Measurements from ENCODE around the gene ZBTB39. TPM values are rescaled to one million over a fixed set of nuclear protein-coding genes. Genes with fewer than 3 reads are reported as not detected.

The ZBTB39 gene
- total RNA-seq, 1 donor from 2014 or later = 20.8 TPM

GRCh38 chr12:56999456-56999855, 6.9 kb downstream of the ZBTB39 start:
- Mint-ChIP-seq H3K9me3 (ENCODE audit: low read depth) (no peaks in the 10 kb centered on the region), H3K36me3 (ENCODE audit: insufficient read depth) (peaks cover 25% of the 10 kb centered on the region), H3K4me3 (ENCODE audit: low read depth) (no peak overlapping the region), H3K4me1 (ENCODE audit: low read depth) (peaks cover 10% of the 10 kb centered on the region), H3K27me3 (no peaks in the 10 kb centered on the region), H3K27ac (no peak overlapping the region)
- no peak for TF ChIP-seq CTCF (IDR thresholded peaks at IDR 0.05; ENCODE audit: unreplicated experiment)
- no peak for DNase-seq (ENCODE audit: low spot score, unreplicated experiment)

GRCh38 chr12:56998981-56999380, 7.4 kb downstream of the ZBTB39 start:
- Mint-ChIP-seq H3K4me3 (ENCODE audit: low read depth) (no peak overlapping the region), H3K27me3 (no peaks in the 10 kb centered on the region)

GRCh38 chr12:56998316-56998715, 8.0 kb downstream of the ZBTB39 start:
- no peaks in the 10 kb centered on the region for H3K9me3 Mint-ChIP-seq (ENCODE audit: low read depth)
- no peaks in the 10 kb centered on the region for H3K27me3 Mint-ChIP-seq
- peaks cover 15% of the 10 kb centered on the region for H3K36me3 Mint-ChIP-seq (ENCODE audit: insufficient read depth)
- TF ChIP-seq CTCF (IDR thresholded peaks at IDR 0.05; ENCODE audit: unreplicated experiment) = no peak
- H3K4me3 Mint-ChIP-seq (ENCODE audit: low read depth) = no peak overlapping the region
- no peak for DNase-seq (ENCODE audit: low spot score, unreplicated experiment)
- peaks cover 10% of the 10 kb centered on the region for H3K4me1 Mint-ChIP-seq (ENCODE audit: low read depth)
- no peak overlapping the region for H3K27ac Mint-ChIP-seq

More at GRCh38 chr12:56998981-56999380, 7.4 kb downstream of the ZBTB39 start:
- Mint-ChIP-seq H3K27ac (no peak overlapping the region), H3K4me1 (ENCODE audit: low read depth) (peaks cover 10% of the 10 kb centered on the region), H3K36me3 (ENCODE audit: insufficient read depth) (peaks cover 20% of the 10 kb centered on the region), H3K9me3 (ENCODE audit: low read depth) (no peaks in the 10 kb centered on the region)
- DNase-seq (ENCODE audit: low spot score, unreplicated experiment) = no peak
- TF ChIP-seq CTCF (IDR thresholded peaks at IDR 0.05; ENCODE audit: unreplicated experiment) = no peak

- DNase-seq (ENCODE audit: low spot score, unreplicated experiment) = no peak
- Mint-ChIP-seq H3K9me3 (ENCODE audit: low read depth) (no peaks in the 10 kb centered on the region), H3K4me3 (ENCODE audit: low read depth) (no peak overlapping the region), H3K36me3 (ENCODE audit: insufficient read depth) (peaks cover 10% of the 10 kb centered on the region), H3K27me3 (no peaks in the 10 kb centered on the region), H3K27ac (no peak overlapping the region), H3K4me1 (ENCODE audit: low read depth) (peaks cover 8% of the 10 kb centered on the region)
- no peak for TF ChIP-seq CTCF (IDR thresholded peaks at IDR 0.05; ENCODE audit: unreplicated experiment)
Measured at GRCh38 chr12:56996793-56997545, 9.4 kb downstream of the ZBTB39 start.

- Mint-ChIP-seq H3K4me1 (ENCODE audit: low read depth) (no peaks in the 10 kb centered on the region), H3K27me3 (no peaks in the 10 kb centered on the region), H3K4me3 (ENCODE audit: low read depth) (no peak overlapping the region), H3K9me3 (ENCODE audit: low read depth) (no peaks in the 10 kb centered on the region), H3K27ac (no peak overlapping the region), H3K36me3 (ENCODE audit: insufficient read depth) (peaks cover 10% of the 10 kb centered on the region)
- DNase-seq (ENCODE audit: low spot score, unreplicated experiment) = no peak
- no peak for TF ChIP-seq CTCF (IDR thresholded peaks at IDR 0.05; ENCODE audit: unreplicated experiment)
Measured at GRCh38 chr12:56995930-56996496, 10.3 kb downstream of the ZBTB39 start.

Measured in progenitor cell of endocrine pancreas (in vitro differentiated cells).